HG02798 (cell line): ENCODE measurements around the gene CDHR3.
"Not testable (repeated sequence)": the region's sequence is repeated elsewhere in the genome, so short reads cannot be mapped to it uniquely, and the experiment has no call there.

Experiments used
- ATAC-seq: cut with Tn5 transposase; IDR thresholded peaks from one replicate; pipeline ENCODE4 v1.9.1; 2021; ENCODE audit warnings: mild to moderate bottlenecking; ENCODE audit not compliant: unreplicated experiment, poor library complexity

CDHR3 gene

DNA sequence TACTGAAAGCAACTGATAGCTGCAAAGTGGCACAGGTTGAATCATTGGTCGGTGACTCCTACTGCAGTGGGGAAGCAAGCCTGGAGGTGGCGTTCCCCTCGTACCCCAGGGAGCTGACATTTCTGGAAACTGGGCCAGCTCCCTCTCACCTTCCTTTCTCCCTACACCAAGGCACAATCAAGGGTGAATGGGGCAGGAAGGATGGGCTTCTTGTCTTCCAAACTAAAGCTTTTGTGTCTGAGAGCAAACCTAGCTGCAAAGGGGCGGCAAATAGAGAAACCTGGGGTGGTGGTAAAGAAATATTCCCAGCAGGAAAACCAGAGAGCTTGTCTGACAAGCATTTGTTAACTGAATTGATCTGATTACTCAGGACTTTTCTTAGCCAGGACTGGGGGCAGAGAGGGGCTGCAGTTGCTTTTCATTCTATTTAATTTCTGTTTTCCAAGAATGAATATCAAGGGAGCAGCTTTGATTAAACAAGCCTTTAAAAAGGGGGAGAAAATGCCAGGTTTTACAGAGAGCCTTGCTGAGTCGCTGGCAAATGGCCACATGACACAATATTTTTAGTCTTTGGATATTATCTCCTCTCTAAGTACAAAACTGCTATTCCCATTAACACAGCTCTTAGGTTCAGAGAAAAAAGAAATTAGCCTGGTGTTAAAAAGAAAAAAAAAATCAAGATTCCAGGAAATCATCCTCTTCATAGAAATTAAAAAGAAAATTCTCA is 27.8 kb downstream of the CDHR3 start:
- no peak for ATAC-seq

DNA sequence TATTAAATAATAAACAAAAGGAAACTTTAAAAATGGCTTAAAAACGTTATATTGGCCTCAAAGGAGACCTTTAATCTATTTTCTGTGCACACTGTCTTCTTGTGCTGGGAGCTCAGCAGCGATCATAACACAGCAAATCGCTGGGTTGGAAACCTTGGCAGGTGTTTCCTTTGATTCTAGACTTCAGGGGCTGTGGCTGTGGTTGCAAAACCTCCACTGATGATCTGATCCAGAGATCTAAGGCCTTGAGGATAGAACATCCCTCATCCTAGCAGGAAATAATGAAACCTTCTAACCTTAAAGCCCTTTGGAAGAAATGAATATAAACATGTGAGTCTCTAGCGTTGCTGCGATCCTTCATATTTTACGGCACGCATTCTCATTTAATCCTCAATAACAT is 29.8 kb downstream of the CDHR3 start:
- no peak for ATAC-seq

DNA sequence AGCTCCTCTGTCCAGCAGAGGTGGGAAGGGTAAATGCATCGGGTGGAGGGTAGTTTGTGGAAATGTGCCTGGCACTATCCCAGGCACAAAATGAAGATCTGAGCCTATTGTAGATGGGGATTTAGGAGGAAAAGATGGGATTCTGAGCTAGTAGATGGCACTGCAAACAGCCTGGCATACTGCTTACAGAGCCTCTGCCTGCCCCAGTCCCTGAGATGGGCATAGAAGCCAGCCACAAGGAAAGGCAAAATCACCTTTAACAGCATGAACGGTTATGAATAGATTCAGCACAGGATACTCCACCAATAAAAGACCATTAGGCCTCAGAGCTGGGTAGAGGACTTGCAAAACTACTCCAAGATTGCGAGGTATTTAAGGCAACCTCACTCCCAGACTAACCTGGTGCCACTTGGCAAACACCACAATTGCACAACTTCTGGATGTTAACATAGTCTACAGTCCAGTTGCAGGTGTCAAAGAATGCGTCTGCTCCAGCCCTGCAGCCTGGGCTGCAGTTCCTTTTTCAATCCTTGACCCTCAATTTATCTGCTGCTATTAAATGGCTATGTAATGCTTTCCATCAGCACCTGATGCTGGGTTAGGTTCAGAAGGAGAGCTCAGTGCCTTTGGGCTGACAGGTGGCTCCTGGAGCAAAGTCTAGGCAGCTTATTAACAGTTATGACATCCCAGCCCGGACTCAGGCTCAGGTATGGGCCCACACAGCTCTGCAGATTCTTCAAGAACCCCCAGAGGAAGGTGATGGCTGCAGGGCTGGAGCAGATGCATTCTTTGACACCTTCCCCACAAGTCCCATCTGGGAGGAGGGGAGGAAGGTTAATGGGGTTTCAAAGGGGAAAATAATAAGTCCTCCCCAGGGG is 34.0 kb downstream of the CDHR3 start:
- ATAC-seq: no peak

DNA sequence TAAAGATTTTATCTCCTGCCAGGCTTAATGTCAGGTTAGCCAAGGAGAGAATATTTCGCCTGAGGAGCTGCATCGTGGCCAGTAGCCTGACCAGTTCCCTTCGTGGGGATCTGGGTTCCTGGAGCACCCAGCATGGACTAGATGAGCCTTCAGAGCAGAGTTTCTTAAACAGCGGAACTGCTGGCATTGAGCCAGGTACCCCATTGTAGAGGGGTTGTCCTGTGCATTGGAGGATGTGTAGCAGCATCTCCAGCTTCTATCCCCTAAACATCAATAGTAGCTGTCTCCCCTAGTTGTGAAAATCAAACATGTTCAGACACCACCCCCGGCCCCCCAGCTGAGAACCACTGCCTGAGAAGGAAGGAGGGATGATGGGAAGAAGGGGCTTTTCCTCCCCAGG is 36.2 kb downstream of the CDHR3 start:
- no peak for ATAC-seq

DNA sequence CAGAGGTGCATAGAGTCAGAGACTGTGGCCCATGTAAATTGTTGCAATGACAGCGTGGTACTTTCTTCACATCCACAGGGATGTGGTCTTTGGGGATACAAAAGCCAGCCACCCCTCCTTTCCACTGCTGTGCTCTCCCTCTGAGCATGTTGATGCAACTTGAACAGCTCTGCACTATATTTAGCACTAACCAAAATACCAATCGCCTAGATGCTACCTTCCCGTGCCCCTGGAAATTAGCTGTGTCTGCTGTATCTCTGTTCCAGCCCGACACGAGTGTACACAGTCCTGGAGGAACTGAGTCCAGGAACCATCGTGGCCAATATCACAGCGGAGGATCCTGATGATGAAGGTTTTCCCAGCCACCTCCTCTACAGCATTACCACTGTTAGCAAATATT is 38.1 kb downstream of the CDHR3 start:
- ATAC-seq: no peak

DNA sequence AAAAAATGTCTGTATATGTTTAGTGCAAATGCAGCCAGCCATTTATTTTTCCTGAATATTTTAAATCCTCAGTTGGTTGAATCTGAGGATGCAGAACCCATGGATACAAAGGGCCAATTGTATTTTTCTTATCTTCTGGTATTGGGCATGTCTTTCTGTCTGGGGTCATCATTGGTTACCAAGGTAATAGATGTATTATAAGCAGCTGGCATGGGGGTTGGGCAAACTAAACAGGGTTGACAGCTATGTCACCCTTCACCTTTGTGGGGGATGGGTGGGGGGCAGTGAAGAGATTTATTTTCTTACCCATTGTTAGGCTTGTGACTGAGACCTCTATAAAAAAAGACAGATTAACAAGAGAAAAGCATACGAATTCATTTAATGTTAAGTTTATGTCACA is 38.8 kb downstream of the CDHR3 start:
- no peak for ATAC-seq

DNA sequence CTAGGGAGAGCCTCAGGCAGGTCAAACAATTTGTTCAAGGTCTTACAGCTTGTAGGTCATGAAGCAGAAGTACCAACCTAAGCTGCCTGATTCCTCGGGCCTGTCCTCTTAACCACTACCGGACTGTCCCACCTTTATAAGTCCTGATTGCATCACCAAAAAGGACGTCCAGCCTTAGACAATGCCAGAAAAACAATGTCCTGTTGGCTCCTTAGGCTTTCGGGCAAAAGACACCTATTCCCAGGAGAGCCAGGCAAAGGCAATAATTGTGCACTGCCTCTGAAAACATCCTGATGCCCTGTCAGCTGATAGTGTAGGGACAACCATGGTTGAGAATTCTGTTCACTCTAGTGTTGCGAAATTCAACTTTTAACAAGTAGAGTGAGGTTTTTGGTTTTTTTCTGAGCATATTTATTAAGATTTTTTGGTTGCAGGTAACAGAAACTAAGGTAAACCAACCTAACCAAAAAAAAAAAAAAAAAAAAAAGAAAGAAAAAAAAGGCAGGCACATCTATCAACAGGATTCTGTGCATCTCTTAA is 40.5 kb downstream of the CDHR3 start:
- ATAC-seq: no peak

DNA sequence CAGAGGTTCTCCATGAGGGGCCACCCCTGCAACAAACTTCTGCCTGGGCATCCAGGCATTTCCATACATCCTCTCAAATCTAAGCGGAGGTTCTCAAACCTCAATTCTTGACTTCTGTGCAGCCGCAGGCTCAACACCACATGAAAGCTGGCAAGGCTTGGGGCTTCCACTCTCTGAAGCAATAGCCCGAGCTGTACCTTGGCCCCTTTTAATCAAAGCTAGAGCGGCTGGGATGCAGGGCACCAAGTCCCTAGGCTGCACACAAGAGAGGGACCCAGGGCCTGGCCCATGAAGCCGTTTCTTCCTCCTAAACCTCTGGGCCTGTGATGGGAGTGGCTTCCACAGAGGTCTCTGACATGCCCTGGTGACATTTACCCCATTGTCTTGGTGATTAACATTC is 43.8 kb downstream of the CDHR3 start:
- no peak for ATAC-seq

DNA sequence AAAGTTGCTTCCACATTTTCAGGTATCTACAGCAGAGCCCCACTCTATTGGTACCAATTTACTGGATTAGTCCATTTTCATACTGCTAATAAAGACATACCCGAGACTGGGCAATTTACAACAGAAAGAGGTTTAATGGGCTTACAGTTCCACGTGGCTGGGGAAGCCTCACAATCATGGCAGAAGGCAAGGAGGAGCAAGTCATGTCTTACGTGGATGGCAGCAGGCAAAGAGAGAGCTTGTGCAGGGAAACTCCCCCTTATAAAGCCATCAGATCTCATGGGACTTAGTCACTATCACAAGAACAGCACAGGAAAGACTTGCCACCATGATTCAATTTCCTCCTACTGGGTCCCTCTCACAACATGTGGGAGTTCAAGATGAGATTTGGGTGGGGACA is 44.7 kb downstream of the CDHR3 start:
- not testable (repeated sequence) for ATAC-seq

DNA sequence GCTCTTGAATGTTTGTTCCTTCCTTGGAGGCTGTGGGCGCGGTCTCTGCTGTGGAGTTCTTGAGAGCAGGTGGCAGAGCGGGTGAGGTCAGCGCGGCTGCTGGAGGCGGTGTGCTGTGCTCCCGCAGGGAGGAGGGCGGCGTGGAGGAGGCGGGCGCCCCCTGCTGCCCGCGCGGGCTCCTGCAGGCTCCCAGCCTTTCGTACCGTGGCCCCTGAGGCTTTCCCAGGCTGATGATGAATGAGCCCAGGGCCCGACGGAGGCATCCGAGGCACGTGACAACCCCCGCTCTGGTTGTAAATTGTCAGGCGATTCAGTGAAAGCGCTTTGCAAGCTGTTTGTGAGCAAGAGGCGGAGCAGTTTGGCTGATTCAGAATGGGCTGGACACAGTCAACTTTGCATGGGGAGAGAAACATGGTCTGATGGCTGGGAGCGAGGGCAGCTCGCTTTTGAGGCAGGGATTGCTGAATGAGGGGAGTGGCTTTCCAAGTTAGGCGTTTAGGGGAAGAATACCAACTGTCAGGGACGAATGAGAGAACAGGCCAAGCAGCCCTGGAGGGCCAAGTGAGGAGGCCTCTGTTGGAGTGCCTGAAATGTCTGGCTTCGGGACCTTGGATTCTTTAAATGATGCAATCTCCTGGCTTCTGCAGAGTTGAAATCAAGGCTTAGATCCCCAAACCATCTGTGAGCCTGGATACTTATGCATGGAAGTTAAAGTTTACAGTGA is 46.6 kb downstream of the CDHR3 start:
- ATAC-seq: peak; percentile 94

DNA sequence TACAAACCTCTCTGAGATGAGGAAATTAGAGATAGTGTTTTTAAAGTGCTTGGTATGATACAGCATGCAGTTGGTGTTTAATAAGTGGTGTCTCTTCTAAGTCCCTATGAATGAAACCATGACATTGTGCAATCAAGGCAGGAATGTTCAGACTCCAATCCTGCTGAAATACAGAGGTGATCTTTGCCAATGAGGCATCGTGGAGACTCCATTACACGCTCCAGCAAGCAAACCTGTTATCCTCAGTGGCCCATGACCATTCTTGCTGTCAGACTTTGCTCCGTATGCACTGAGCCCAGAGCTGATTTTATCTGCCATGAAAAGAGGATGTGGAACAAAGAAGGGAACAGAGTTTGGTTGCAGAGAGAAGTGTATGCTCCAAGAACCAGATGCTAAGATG is 47.3 kb downstream of the CDHR3 start:
- ATAC-seq: no peak

DNA sequence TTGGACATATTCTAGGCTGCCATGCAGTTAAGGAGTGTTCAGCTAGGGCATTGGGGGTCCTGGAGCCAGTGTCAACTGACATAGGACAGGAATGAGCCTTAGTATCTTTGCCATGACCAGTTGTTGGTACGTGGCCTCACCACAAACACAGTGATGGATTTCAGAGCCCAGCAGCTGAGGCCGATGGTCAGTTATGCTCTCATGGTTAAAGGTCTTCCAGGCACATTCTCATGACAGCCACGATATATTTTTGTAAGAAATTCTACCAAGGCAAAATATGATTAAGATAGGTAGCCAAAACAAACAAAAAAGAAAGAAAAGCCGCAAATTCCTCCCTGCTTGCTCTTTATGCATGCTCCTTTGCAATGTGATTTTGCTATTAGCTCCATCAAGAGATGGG is 47.8 kb downstream of the CDHR3 start:
- no peak for ATAC-seq

DNA sequence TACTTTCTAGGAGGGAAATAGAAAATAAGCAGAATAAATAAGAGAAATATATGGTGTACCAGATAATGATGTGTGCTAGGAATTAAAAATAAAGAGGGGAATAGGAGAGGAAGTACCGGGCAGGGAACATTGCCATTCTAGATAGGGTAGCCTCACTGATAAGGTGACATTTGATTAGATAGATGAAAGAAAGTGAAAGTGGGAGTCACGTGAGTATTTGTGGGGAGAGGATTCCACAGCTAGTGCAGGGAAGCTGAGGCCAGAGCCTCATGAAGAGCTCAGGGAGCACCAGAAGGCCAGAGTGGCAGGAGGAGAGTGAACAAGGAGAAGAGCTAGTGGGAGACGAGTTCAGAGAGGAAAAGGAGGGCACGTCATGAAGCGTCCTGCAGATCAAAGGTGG is 49.1 kb downstream of the CDHR3 start:
- no peak for ATAC-seq

DNA sequence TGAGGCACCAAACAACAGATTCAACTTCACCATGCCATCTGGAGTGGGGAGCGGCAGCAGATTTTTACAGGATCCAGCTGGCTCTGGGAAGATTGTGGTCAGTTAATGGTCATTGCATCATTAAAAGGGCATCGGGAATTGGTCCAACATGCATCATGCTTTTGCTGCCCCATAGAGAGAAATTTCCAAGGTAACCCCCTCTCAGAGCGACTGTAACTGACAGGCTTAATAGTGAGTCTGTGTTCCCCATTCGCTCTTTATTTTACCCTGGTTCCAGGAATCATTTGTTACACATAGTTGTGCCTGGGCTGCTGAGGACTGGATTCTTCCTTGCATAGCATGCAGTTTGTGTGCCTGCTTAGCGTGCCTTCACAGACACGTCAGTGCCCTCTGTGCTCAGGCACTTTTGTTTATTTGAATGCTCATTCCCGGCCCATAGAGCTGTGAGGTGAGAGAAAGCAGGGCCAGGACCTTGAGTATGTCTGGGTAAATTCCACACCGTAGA is 49.9 kb downstream of the CDHR3 start:
- no peak for ATAC-seq

DNA sequence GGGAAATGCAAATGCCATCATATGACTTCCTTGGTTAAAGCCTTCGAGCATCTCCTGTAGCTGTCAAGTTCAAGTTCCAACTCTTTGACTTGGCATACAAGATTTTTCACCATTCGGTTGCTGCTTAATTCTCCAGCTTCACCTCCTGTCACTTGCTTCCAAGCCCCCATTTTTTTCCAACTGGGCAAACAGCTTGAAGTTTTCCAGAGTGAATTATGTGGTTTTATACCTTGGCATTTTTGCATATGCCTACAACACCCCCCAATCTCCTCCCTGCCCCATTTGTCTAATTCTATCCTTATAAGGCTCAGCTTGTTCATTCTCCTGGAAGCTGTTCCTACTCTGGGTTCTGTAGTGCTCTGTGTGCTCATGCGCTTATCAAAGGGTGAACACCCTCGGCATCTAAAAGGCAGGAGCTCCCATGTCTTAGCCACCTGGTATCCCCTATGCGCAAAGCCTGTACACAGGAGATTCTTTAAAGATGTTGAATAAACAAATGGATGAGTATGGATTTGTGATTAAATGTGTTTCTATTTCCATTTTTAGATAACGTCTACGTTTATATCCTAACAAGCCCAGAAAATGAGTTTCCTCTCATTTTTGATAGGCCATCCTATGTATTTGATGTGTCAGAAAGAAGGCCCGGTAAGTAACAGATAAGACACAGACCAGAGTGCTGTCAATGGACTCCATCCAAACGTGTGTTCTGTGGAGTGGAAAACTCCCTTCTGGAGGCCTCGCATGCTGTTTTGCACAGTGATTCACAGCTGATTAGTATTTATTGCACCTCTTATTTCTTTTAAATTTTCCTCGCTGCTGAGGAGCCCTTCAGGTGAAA is 52.5 kb downstream of the CDHR3 start:
- no peak for ATAC-seq

DNA sequence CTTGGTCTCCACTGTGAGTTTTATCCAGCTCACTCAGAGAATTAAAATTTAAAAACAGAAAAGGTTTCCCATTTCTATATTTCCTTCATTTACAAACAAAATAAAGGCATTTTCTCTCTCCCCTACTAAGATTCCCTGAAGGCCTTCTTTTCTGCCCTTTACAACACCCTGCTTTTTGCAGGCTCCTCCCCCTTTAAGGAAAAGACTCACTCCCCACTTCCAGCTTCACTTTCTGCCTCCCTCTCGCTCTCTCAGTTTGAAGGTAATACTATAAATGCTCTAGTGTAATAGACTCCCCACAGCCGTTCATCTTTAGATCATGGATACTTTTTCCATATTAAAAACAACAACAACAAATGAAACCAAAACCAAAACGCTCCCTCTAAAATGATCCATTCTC is 53.3 kb downstream of the CDHR3 start:
- ATAC-seq: no peak

DNA sequence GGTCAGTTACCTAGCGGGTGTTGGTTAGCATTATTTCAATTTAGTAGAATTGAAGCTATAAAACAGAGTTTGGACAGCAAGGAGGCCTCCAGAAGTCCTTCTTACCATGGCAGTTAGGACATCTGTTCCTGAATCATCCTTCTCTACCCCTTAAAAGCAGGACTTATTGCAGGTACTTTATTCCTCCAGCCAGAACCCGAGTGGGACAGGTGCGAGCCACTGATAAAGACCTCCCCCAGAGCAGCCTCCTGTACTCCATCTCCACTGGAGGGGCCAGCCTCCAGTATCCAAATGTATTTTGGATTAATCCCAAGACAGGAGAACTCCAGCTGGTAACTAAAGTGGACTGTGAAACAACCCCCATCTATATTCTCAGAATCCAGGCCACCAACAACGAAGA is 54.6 kb downstream of the CDHR3 start:
- ATAC-seq: no peak

DNA sequence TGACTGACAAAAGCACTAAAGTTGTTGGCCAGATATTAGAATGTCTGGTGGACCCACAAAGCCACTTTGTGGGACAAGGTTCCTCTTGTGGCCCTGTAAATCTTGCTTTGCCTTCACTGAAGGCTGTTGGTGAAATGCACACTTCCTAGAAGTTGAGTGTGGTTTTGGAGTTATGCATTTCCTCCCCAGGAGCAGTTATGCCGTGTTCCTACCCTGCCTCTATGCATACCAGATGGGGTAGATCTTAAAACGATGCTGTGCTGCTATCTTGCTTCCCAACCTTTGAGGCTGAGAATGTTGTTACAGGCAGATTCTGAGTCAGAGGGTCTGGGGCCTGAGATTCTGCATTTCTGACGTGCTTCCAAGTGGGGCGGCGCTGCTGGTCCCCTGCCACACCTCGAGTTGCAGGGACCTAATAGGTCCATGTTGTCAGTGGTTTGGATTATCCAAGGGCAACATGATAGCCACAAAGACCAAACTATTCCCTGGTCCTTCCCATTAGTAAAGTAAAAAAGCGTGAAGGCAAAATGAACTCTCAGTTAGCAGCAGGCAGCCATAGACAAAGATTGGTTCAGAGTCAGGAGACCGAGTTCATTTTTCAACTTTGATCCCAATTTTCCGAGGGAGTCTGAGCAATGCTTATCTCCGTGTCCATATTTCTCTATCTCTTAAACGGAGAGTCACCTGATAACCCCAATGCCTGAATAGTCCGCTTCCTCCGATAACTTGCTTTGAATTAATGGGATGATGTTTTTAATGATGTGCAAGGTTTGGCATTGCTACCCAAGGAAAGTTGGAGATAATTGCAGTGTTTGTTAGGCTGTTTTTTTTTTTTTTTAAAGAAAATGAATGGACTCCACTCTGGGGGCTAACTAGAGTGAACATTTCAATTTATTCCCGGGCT is 55.8 kb downstream of the CDHR3 start:
- ATAC-seq: no peak

DNA sequence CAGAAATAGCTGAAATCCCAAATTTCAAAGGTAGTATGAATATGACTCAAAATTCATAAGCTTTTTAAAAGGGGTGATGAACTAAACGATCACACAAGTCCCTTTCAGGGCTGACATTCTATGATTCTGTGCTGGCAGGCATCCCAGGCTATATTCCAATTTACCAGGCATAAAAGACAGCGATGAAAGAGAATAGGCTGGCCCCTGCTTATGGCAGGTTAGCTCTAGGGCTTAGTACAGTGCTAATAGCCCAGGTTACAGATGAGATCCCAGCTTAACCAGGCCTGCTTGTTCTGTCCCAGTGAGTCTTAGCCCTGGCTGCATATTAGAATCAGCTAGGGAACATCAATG is 56.4 kb downstream of the CDHR3 start:
- no peak for ATAC-seq
